Pons (tissue), 1 donor: ENCODE measurements around the gene NTN4.
"Not testable (repeated sequence)": the region's sequence is repeated elsewhere in the genome, so short reads cannot be mapped to it uniquely, and the experiment has no call there.

ENCODE experiments used
- DNase-seq: peaks from one replicate; pipeline ENCODE4 v3.0.0-alpha.2; 2016; ENCODE audit warnings: low spot score

The NTN4 gene

DNA sequence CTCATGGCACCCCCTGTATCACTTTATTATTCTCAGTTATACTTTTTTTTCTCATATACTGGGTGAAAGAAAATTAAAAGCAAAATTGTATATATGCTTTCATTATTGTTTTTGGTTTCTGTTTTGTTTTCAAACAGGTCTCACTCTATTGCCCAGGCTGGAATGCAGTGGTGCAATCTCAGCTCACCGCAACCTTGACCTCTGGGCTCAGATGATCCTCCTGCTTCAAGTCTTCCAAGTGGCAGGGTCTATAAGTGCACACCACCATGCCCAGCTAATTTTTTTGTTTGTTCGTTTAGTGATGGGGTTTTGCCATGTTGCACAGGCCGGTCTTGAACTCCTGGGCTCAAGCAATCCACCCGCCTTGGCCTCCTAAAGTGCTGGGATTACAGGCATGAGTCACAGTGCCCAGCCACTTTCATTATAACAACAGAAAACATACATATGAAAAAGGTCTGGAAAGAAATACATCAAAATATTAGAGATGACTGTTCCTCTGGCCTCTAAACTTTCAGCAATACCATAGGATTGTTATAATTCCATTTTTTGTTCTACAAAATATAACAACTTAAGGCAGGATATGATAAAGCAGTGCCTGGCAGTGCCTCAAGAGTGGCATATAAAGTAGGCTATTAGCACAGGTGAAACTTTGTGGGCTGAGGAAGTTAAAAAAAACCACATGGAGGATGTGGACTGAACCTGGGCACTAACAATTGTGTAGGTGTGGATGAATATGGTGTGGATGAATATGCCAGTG, 5.8 kb upstream of the NTN4 start:
- no peak for DNase-seq

DNA sequence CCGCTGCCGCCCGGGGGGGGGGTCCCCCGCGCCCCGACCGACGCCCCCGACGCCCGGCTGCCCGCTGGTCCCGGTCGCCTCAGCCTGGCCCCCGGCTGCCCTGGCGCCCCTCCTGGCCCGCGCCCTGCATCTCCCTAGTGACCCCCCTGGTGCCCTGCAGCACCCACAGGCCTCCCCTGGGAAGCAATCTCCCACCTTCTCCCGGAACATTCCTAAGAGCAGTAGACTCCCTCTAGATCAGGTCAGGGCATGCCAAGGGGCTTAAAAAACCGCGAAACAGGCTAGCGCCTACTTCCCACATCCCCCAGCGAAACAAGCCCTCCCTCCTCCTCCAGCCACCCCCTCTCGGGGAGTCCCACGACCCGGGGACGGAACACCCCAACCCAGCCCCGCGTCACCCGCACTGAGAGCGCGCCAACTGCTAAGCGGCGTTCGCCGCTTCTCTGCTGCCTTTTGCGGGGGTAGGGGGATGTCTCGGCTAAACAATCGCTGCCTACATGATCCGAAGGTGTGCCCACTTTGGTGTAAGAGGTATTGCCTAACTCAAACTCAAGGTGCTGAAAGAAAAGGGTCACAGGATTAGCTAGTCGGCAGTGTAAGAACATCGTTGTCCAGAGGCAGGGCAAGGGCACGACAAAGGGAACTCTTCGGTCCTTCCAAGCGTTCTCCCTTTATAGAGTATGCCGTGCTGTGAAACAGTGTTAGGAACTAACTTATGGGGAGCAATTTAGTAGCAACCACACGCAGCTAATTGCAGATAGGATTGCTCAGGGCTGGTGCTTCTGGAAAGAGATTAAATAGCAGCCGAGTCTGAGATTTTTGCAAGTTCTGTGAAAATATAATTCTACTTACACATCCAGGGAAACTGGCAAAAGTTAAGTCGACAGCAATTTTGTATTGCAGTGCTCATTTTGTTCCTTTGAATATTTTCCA, 619 bp upstream of the NTN4 start:
- DNase-seq, result no peak

DNA sequence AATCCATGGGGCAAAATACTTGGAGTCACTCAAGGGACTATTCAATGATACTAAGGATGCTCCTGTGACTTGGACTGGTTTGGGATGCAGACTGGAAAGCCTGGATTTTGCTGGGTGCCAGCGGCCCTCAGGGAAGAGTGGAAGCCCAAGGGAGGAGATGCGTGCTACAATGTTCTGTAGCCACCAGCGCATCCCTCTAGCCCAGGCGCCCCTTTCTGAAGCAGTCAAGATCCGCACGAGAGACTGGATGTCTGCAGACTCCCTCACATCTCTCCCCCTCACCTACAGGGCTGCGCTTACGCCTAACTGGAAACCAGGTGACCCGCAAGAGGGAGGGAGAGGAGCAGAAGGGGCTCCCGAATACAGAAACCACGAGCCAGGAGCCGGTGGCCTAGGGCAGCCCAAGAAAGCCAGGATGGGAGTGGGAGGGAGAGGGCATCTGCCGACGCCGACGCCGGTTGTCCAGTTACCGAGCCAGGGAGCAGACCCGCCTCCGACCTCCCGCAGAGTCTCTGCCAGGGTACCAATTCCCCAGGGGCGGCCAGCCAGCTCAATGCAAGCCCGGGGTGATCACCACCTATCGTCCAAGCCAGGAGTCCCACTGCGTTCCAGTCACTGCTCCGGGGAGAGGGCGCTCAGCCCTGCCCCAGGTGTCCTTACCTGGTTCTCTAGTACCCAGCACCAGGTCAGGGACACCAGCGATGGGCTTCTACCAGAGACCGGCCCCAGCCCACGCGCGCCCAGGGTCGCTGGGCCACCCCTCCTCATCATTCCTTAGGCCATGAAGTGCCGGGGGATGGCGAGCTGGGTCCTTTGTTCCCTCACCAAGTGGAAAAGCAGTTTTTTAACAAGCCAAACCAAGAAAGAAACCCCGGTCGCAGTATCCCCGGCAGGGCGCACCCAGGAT, 1.2 kb downstream of the NTN4 start:
- DNase-seq, result no peak

- DNase-seq, result no peak
Measured at GRCh38 chr12:95788637-95789036, 1.9 kb downstream of the NTN4 start.

- no peak for DNase-seq
Measured at GRCh38 chr12:95787274-95787818, 3.2 kb downstream of the NTN4 start.

DNA sequence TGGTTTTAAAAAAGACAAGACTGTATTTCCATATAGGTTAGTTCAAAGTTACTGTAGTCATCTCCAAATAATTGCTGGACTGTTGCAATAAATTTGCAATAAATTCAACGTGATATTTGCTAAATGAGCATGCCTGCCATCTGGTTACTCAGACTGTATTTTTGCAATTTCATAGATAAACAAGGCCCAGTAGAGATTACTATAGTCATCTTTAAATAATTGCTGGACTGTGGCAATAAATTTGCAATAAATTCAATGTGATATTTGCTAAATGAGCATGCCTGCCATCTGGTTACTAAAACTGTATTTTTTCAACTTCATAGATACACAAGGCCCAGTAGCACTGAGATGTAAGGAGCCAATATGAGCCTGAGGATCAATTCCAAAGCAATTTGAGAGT, 5.6 kb downstream of the NTN4 start:
- no peak for DNase-seq

DNA sequence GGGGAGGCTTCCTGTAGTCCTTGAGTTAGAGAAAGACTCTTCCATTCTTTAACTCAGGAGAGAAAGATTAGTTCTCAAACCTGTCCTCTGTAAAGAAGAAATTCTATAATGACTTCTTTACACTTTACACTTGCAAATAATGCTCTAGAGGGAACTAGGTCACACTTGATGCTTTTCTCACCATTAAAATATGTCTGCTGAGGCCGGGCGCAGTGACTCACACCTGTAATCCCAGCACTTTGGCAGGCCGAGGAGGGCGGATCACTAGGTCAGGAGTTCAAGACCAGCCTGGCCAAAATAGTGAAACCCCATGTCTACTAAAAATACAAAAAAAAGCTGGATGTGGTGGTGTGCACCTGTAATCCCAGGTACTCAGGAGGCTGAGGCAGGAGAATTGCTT, 6.3 kb downstream of the NTN4 start:
- DNase-seq, result no peak

- not testable (repeated sequence) for DNase-seq
Measured at GRCh38 chr12:95775466-95775865, 15.1 kb downstream of the NTN4 start.

GRCh38 chr12:95774311-95775045, 16.1 kb downstream of the NTN4 start:
- DNase-seq, result no peak

DNA sequence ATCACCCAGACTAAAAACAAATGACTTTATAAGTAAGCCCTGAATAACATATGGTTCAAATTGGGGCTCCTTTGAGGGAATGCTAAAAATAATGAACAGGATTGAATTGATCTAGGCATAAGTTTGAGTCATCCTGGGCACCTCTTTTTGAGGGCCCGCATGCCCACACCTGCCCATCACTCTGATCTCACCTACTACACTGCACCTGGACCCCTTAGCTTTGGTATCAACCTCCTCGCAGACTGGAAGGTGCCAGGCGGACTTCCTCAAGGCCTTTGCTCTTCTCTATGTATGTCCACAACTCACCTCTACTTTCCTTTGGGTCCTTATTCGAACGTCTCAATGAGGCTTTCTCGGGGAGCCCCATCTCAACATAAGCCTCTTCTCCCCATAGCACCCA, 17.2 kb downstream of the NTN4 start:
- DNase-seq, result no peak

DNA sequence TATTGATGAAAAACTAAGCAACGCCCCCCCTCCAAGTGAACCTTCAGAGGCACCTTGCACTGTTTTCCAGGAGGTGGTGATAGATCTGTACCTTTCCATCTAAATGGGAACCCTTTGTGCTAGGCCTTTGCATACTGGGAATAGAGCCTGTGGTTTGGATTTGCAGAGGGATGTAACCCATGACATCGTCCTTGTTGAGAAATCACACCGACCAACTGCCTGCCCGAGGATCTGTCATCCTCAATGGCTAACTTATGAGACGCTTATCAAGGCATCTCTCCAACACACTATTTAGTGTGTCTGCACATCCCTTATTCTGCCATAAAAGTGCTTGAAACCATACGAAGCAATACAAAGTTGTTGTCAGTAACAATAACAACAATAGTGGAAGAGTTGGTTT, 22.9 kb downstream of the NTN4 start:
- DNase-seq, result no peak

DNA sequence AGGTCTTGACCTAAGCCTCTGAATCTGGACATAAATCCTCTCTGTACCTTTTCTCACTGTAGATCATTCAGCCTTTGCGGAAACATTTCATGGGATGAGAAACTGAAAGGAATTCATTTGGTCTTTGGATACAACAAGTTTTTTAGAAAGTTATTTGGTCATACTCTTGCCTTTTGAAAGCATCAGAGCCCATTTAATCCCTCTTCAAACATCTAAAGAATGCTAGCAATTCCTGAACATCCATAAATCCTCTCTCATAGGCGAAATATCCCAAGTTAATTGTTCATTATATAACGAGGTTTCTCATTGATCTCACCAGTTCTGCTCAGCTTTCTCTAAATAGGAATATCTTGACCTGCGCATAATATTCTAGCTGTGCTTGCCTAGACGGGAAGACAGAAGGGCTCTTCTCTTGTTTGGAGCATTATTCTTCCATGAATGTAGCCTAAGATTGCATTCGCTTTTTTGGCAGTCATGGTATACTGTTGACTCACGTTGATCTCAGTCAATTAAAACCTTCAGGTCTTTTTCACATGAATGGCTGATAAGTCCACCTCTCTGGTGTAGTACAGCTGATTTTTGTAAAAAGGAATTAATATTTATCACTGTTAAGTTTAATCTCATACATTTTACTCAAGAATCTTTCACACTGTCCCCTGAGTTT, 24.1 kb downstream of the NTN4 start:
- no peak for DNase-seq

DNA sequence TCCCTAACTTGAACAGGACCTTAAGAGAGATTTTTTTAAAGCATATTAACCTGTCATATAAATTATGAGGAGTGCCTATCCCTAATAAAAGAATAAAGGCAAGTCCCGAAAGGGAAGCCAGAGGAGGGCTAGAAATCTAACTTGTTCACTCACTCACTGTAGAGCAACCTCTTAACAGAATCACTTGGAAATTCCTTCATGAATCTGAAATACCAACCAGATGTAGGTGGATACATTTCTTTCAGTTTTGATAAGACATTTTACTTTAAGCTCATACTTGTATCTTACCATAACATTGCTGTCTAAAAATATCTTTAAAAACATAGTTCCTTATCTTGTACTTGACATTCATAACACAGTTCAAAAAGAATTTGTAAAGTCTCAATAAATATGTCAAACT, 25.7 kb downstream of the NTN4 start:
- DNase-seq, result no peak

- no peak for DNase-seq
Measured at GRCh38 chr12:95763809-95764253, 26.7 kb downstream of the NTN4 start.

DNA sequence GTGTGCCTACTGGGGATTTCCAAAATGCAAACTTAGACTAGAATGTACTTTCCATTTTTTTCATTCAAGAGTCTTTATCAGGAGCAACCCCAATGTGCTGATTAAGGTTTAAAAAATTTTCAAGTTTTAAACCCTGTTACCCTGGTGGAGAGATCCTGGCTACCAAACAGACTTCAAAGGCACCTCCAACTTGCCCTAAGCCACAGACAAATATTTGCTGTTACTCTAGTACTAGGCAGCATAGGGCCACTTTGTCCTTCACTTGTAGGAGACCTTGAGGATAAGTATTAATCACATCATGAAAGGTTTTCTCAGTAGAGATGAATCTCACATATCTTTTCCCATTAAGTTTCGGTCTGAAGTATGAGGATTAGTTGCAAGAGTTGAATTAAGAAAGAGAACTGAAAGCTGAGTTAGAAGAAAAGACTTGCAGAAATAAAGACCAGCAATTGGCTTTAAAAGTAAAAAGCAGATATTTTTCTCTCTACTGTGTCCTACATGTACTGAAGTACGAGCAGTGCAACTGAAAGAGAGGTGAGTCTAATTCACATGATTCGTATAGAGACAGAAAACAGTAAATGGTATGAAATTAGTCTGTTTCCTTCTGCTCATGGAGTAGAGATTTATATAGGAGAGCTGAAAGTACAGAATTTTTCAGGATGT, 28.3 kb downstream of the NTN4 start:
- DNase-seq, result no peak

- DNase-seq, result no peak
Measured at GRCh38 chr12:95760371-95760770, 30.2 kb downstream of the NTN4 start.

- DNase-seq, result no peak
Measured at GRCh38 chr12:95759718-95760117, 30.8 kb downstream of the NTN4 start.

- no peak for DNase-seq
Measured at GRCh38 chr12:95759039-95759438, 31.5 kb downstream of the NTN4 start.

DNA sequence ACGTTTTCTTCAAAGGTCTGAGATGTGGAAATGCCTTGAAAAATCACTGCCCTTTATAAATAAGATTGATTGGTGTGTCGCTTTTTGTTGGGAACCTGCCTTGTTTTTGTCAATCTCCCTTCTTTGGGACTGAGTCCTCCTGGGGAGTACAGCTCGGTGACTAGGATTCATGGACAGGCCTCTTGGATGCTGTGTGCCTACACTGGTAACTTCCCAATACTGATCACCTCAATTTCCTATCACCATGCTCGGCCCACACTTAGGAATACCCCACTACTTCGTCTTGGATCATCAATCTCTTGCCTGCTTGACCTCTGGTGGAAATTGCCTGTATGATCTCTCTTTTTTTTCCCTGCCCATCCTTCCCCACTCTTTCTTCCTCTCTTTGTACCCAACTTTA, 34.2 kb downstream of the NTN4 start:
- DNase-seq, result no peak

- no peak for DNase-seq
Measured at GRCh38 chr12:95755261-95755865, 35.2 kb downstream of the NTN4 start.
